ENCODE measurements around the gene SDK1. TPM values are rescaled to one million over a fixed set of nuclear protein-coding genes. Genes with fewer than 3 reads are reported as not detected.

The SDK1 gene
- total and polyA plus RNA-seq, 2 donors (not counting 3 experiments of a cell fraction or from before 2014, with no cell fraction given), result 1.6 to 3.9 TPM

DNA sequence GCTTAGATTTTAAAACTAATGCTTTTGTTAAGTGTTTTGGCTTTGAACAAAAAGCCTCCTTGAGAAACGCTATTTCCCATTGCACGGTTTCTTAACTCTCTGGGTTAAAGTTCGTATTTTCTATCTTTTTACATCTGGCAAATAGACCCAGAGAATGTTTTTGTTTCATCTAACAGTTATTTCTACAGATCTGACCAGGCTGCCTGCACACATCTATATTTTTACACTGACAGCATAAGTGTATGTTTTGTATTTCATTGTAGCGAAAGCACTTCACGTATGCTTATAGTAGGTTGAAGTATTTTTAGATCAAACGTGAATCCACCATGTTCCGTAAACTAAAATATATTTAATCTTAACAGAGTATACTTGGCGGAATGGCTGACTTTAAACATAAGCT is 477.3 kb downstream of the SDK1 start:
- no peaks in the 10 kb centered on the region for H3K4me1 ChIP-seq (ENCODE audit: control insufficient read depth, extremely low read depth, insufficient read depth, low read length)
- no peak overlapping the region for H3K9ac ChIP-seq (replicated peaks; ENCODE audit: extremely low read depth, insufficient read depth, low read length)
- dilution Hi-C loops (cut with MboI; ENCODE audit: extremely low pct_ligation_motif_present, low sequenced_read_pairs) (no loop called here), intact Hi-C loops (cut with micrococcal nuclease) (no loop called here)
- H3K9me1 ChIP-seq (replicated peaks; ENCODE audit: control insufficient read depth, extremely low read depth, insufficient read depth, low read length), result no peaks in the 10 kb centered on the region
- TF ChIP-seq JUN (IDR thresholded peaks at IDR 0.05; ENCODE audit: borderline replicate concordance, insufficient read depth, insufficient read length, low read depth) (no peak), EZH2 (IDR thresholded peaks at IDR 0.05; ENCODE audit: borderline replicate concordance, low read depth, low read length, severe bottlenecking) (no peak), POLR2A (IDR thresholded peaks at IDR 0.05; ENCODE audit: low read depth, low read length) (no peak), GATA2 (IDR thresholded peaks at IDR 0.05; ENCODE audit: insufficient read depth, insufficient read length, low read depth, low read length) (no peak), MYC (IDR thresholded peaks at IDR 0.05; ENCODE audit: low read depth, low read length) (no peak)
- TF ChIP-seq, protein P1, sequence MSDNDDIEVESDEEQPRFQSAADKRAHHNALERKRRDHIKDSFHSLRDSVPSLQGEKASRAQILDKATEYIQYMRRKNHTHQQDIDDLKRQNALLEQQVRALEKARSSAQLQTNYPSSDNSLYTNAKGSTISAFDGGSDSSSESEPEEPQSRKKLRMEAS (IDR thresholded peaks at IDR 0.05; ENCODE audit: insufficient read depth, insufficient read length), result no peak
- TF ChIP-seq, protein P2, sequence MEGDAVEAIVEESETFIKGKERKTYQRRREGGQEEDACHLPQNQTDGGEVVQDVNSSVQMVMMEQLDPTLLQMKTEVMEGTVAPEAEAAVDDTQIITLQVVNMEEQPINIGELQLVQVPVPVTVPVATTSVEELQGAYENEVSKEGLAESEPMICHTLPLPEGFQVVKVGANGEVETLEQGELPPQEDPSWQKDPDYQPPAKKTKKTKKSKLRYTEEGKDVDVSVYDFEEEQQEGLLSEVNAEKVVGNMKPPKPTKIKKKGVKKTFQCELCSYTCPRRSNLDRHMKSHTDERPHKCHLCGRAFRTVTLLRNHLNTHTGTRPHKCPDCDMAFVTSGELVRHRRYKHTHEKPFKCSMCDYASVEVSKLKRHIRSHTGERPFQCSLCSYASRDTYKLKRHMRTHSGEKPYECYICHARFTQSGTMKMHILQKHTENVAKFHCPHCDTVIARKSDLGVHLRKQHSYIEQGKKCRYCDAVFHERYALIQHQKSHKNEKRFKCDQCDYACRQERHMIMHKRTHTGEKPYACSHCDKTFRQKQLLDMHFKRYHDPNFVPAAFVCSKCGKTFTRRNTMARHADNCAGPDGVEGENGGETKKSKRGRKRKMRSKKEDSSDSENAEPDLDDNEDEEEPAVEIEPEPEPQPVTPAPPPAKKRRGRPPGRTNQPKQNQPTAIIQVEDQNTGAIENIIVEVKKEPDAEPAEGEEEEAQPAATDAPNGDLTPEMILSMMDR (IDR thresholded peaks at IDR 0.05; ENCODE audit: extremely low read depth in 1 of 2, insufficient read depth in 1 of 2, low read depth in 1 of 2, low read length in 2 of 2), result no peak
- no peak overlapping the region for H3K27ac ChIP-seq (ENCODE audit: insufficient read depth, low read depth, low read length)
- no peak overlapping the region for H3K4me2 ChIP-seq (ENCODE audit: insufficient read depth, low read length)
- peaks cover 3% of the 10 kb centered on the region for H3K9me3 ChIP-seq (replicated peaks; ENCODE audit: control insufficient read depth, insufficient read depth, low read length)
- H3K4me3 ChIP-seq (replicated peaks in 1 of 3; ENCODE audit: insufficient read depth in 1 of 3, low read depth in 1 of 3, low read length in 3 of 3), result no peak overlapping the region
- no peaks in the 10 kb centered on the region for H4K20me1 ChIP-seq (replicated peaks; ENCODE audit: control insufficient read depth, extremely low read depth, insufficient read depth, low read length)
- no peak overlapping the region for H2AFZ ChIP-seq (ENCODE audit: low read depth, low read length)
- ChIA-PET POLR2A (no interaction called here), CTCF (no interaction called here)
- H3K36me3 ChIP-seq (ENCODE audit: control insufficient read depth in 2 of 2, extremely low read depth in 1 of 2, insufficient read depth in 2 of 2, low read length in 2 of 2), result no peaks in the 10 kb centered on the region
- FAIRE-seq (no peak), DNase-seq (ENCODE audit: low read depth, low spot score) (no peak)
- no TSS peak for BruUV-seq (replicated peaks)
- no peaks in the 10 kb centered on the region for H3K79me2 ChIP-seq (ENCODE audit: control insufficient read depth, insufficient read depth, low read length)
- no peaks in the 10 kb centered on the region for H3K27me3 ChIP-seq (ENCODE audit: control insufficient read depth in 2 of 2, insufficient read depth in 2 of 2, low read length in 2 of 2)

All from endothelial cell of umbilical vein (primary cell).